Astrocyte of the cerebellum (primary cell): ENCODE results near the gene SPTBN1.
"Not testable (repeated sequence)": the region's sequence is repeated elsewhere in the genome, so short reads cannot be mapped to it uniquely, and the experiment has no call there.

Experiments
- DNase-seq: peaks from one replicate; pipeline ENCODE4 v3.0.0-alpha.2; 2011; ENCODE audit warnings: low read depth
- H3K4me3 ChIP-seq: 2 replicates; pipeline ENCODE4 v1.5.1; 2011; ENCODE audit warnings: mild to moderate bottlenecking, low read depth, low read length, moderate library complexity
- in situ Hi-C: cut with HindIII; loops from 2 replicates; pipeline ENCODE4 v1.10.0; 2017; ENCODE audit warnings: low sequenced_read_pairs
- TF ChIP-seq, protein P1 (sequence below): IDR thresholded peaks from 2 replicates; pipeline ENCODE4 v1.5.1; 2012; ENCODE audit warnings: low read length, low read depth, moderate library complexity, mild to moderate bottlenecking; ENCODE audit errors: missing control alignments

Gene SPTBN1

DNA sequence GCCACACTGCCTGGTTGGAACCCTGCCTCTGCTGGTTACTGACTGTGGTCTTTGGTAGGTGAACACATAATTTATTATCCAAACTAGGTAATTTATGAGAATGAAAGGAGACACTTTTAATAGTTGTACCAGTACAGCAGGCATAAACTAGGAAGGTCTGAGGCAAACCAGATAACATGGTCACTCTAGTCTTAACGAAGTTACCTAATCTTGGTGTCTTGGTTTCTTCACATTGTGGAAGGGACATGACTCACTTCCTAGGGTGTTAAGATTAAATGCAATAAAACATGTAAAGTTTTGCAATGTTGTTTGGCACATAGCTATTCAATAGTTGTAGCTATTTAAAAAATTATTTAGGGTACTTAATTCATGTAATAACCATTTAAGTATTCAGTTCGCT lies 23.3 kb downstream of the SPTBN1 start:
- TF ChIP-seq, protein P1, sequence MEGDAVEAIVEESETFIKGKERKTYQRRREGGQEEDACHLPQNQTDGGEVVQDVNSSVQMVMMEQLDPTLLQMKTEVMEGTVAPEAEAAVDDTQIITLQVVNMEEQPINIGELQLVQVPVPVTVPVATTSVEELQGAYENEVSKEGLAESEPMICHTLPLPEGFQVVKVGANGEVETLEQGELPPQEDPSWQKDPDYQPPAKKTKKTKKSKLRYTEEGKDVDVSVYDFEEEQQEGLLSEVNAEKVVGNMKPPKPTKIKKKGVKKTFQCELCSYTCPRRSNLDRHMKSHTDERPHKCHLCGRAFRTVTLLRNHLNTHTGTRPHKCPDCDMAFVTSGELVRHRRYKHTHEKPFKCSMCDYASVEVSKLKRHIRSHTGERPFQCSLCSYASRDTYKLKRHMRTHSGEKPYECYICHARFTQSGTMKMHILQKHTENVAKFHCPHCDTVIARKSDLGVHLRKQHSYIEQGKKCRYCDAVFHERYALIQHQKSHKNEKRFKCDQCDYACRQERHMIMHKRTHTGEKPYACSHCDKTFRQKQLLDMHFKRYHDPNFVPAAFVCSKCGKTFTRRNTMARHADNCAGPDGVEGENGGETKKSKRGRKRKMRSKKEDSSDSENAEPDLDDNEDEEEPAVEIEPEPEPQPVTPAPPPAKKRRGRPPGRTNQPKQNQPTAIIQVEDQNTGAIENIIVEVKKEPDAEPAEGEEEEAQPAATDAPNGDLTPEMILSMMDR, result no peak
- no peak for DNase-seq
- in situ Hi-C loops, result no loop called here
- H3K4me3 ChIP-seq, result no peak overlapping the region

DNA sequence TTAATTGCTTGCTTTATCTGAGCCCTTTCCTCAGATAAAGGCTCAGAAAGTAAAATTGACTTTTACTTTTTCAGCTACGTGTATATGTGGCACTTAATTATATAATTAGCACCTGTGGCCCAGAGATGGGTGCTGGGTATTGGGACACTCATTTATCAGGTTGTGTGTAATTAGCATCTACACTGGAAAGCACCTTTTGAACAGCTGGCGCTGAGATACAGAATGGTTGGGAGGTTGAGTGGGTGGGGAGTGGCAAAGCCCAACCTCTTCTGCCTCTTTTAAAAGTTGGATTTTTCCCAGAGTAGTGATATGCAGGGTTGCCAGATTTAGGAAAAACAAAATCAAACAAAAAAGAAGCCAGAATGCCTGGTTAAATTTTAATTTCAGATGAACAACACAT lies 23.9 kb downstream of the SPTBN1 start:
- no peak overlapping the region for H3K4me3 ChIP-seq
- in situ Hi-C loops, result no loop called here
- no peak for DNase-seq
- TF ChIP-seq, protein P1, result no peak

DNA sequence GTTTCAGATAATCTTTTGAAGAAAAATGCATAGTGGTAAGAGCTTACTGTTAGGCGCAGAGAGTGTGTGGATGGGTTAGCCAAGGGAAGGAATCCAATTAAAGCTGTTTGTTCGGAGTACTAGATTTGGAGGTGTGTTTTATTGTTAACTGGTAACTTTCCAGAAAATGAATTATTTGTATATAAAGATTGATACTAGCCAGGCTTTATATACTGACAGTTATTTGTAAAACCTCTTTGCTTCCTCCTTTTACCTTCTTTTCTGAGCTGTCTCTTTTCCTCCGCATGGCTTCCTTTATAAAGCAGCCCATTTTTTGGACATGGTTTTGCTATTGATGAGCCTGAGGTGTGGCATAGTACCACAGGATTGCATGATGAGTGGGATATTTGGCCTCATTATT lies 25.6 kb downstream of the SPTBN1 start:
- H3K4me3 ChIP-seq, result no peak overlapping the region
- TF ChIP-seq, protein P1, result no peak
- in situ Hi-C loops, result no loop called here
- no peak for DNase-seq

DNA sequence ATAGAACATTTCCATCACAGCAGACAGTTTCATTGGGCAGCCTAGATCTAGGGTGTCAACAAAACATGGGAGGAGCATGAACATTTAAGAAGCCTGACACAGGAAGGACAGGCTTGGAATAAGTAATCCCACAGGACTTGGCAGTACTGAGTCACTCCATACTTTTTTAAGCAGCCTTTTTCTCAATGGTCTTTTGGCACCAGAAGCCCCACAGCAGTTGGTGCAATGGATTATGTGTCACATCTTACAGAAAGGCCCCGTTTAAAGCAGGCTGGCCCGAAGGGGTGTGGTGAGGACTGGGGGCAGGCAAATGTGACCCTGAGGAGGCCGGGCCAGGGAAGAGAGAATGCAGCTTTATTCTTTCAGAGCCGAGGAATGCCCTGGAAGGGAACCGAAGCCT lies 26.6 kb downstream of the SPTBN1 start:
- H3K4me3 ChIP-seq, result no peak overlapping the region
- in situ Hi-C loops, result no loop called here
- DNase-seq, result no peak
- TF ChIP-seq, protein P1, result no peak

DNA sequence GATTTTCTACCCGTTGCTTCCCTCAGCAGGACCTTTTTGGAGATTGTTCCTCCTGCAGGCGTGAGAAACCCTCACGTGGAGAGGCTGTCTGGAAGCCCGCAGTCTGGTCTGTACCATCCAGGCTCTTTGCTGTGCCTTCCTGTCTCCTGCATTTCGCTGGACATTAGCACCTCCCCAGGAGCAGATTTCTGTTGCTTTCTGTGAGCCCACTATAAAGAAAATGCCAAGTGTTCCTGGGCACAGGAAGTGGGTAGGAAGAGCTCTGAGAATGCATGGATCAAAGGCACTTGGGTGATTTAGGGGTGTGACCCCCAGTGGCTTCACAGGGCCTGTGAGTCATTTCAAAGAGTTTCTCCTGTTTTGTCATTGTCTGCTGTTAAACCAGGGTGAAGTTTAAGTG lies 27.3 kb downstream of the SPTBN1 start:
- no peak for DNase-seq
- no peak overlapping the region for H3K4me3 ChIP-seq
- in situ Hi-C loops, result no loop called here
- TF ChIP-seq, protein P1, result no peak

DNA sequence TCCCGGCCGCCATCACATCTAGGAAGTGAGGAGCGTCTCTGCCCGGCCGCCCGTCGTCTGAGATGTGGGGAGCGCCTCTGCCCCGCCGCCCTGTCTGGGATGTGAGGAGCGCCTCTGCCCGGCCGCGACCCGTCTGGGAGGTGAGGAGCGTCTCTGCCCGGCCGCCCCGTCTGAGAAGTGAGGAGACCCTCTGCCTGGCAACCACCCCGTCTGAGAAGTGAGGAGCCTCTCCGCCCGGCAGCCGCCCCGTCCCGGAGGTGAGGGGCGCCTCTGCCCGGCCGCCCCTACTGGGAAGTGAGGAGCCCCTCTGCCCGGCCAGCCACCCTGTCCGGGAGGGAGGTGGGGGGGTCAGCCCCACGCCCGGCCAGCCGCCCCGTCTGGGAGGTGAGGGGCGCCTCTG lies 29.6 kb downstream of the SPTBN1 start:
- H3K4me3 ChIP-seq, in situ Hi-C loops, DNase-seq: not testable (repeated sequence)

DNA sequence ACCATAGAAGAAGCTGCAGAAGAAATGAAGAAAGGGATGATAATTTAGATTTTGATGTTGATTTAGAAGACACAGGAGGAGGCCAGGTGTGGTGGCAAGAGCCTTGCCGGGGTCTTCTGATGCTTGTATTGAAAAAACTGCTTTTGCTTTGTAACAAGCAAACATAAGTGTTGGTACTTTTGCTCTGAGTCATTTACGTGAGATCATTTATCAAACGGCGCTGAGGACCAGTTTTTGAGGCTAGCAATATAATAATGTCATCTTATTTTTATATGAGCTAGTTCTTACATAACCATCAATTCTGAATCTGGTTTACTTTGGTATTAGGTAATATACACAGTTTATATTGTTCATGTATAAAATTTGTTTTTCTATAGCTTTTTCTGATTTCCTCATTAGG lies 30.6 kb downstream of the SPTBN1 start:
- in situ Hi-C loops, result no loop called here
- DNase-seq, result no peak
- TF ChIP-seq, protein P1, result no peak
- no peak overlapping the region for H3K4me3 ChIP-seq
